Measurements from ENCODE around the gene CRIP2. TPM values are rescaled to one million over a fixed set of nuclear protein-coding genes. Genes with fewer than 3 reads are reported as not detected.

CRIP2 gene
- total and polyA plus RNA-seq, 2 donors (not counting 1 experiment from before 2014, with no cell fraction given), result 6.0 to 81.6 TPM

DNA sequence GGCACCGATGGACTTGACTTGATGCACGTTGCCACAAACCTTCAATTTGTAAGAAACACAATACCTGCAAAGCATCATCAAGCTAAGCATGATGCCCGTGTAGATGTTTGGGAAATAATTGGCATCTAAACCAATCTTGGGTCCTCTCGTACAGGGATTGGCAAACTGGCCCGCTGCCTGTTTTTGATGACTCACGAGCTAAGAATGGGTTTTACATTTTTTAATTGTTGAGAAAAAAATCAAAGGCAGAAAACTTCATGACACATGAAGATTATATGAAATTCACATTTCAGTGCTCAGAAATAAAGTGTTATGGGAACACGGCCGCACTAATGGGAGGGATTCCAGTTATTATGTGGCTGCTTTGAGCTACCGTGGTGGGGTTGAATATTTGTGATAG is 44.1 kb upstream of the CRIP2 start:
- Mint-ChIP-seq H3K9me3 (ENCODE audit: insufficient read depth) (peaks cover 2% of the 10 kb centered on the region), H3K27ac (no peak overlapping the region), H3K27me3 (no peaks in the 10 kb centered on the region), H3K4me1 (peaks cover 13% of the 10 kb centered on the region), H3K4me3 (no peak overlapping the region)
- Histone ChIP-seq H3K36me3 (replicated peaks in 1 of 2; ENCODE audit: control extremely low read depth in 1 of 2, control insufficient read depth in 1 of 2, extremely low read depth in 1 of 2, insufficient read depth in 2 of 2, low read length in 1 of 2) (peaks cover 0 to 16% of the 10 kb centered on the region in 2 experiments), H2AFZ (ENCODE audit: insufficient read depth, low read depth, low read length, poor library complexity, severe bottlenecking) (no peak overlapping the region), H3K4me3 (ENCODE audit: control extremely low read depth in 1 of 5, extremely low read depth in 1 of 5, insufficient read depth in 1 of 5, low read depth in 2 of 5, low read length in 4 of 5) (no peak overlapping the region), H3K9ac (ENCODE audit: low read length) (no peak overlapping the region), H3K9me3 (ENCODE audit: control extremely low read depth in 1 of 3, control insufficient read depth in 2 of 3, insufficient read depth in 1 of 3, low read length in 2 of 3) (peaks cover 0 to 16% (median 2%) of the 10 kb centered on the region in 3 donors), H3K27me3 (replicated peaks in 1 of 4; ENCODE audit: control extremely low read depth in 1 of 4, control insufficient read depth in 3 of 4, insufficient read depth in 4 of 4, low read length in 3 of 4) (no peaks in the 10 kb centered on the region), H3K27ac (ENCODE audit: low read length in 2 of 2) (no peak overlapping the region), H3K4me1 (ENCODE audit: control insufficient read depth in 2 of 2, insufficient read depth in 2 of 2, low read length in 2 of 2) (peaks cover 0 to under 1% of the 10 kb centered on the region in 2 donors), H4K20me1 (ENCODE audit: control insufficient read depth, insufficient read depth, low read length, poor library complexity, severe bottlenecking) (peaks cover 59% of the 10 kb centered on the region), H3K79me2 (ENCODE audit: control insufficient read depth, insufficient read depth, low read length) (peaks cover 59% of the 10 kb centered on the region), H3K4me2 (replicated peaks; ENCODE audit: low read depth, low read length, poor library complexity, severe bottlenecking) (no peak overlapping the region)
- ATAC-seq (ENCODE audit: low read depth) (no peak), DNase-seq (no peak)
- CTCF ChIA-PET, result no interaction called here
- no peak for TF ChIP-seq EZH2 (IDR thresholded peaks at IDR 0.05; ENCODE audit: borderline replicate concordance, insufficient read depth, low read depth, low read length, poor library complexity, severe bottlenecking)
- TF ChIP-seq, protein P1, sequence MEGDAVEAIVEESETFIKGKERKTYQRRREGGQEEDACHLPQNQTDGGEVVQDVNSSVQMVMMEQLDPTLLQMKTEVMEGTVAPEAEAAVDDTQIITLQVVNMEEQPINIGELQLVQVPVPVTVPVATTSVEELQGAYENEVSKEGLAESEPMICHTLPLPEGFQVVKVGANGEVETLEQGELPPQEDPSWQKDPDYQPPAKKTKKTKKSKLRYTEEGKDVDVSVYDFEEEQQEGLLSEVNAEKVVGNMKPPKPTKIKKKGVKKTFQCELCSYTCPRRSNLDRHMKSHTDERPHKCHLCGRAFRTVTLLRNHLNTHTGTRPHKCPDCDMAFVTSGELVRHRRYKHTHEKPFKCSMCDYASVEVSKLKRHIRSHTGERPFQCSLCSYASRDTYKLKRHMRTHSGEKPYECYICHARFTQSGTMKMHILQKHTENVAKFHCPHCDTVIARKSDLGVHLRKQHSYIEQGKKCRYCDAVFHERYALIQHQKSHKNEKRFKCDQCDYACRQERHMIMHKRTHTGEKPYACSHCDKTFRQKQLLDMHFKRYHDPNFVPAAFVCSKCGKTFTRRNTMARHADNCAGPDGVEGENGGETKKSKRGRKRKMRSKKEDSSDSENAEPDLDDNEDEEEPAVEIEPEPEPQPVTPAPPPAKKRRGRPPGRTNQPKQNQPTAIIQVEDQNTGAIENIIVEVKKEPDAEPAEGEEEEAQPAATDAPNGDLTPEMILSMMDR (IDR thresholded peaks at IDR 0.05), result no peak
- intact Hi-C loops (cut with micrococcal nuclease), result no loop called here
- 100% methylated on average over 1 of the region's 9 CpGs for WGBS (ENCODE audit: insufficient coverage)
- POLR2A ChIA-PET, result no interaction called here

DNA sequence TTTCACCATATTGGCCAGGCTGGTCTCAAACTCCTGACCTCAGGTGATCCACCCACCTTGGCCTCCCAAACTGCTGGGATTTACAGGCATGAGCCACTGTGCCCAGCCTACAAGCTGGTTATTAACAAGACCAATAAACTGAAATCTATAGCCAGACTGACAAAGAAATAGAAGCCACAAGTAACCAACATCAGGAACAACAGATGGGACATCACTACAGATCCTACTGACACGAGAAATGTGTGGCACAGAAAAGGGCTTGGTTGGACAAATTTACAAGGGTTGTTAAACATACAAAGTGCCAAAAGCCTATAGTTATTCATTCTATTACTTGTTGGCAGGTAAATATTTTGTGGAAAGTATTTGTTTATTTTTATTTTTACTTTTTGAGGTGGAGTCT is 43.4 kb upstream of the CRIP2 start:
- H3K27me3 Mint-ChIP-seq, result no peaks in the 10 kb centered on the region
- H4K20me1 ChIP-seq (ENCODE audit: control insufficient read depth, insufficient read depth, low read length, poor library complexity, severe bottlenecking), result peaks cover 59% of the 10 kb centered on the region
- no peak for ATAC-seq (ENCODE audit: low read depth)
- peaks cover 0 to 16% of the 10 kb centered on the region in 2 experiments for H3K36me3 ChIP-seq (replicated peaks in 1 of 2; ENCODE audit: control extremely low read depth in 1 of 2, control insufficient read depth in 1 of 2, extremely low read depth in 1 of 2, insufficient read depth in 2 of 2, low read length in 1 of 2)
- no peak overlapping the region for H3K27ac Mint-ChIP-seq
- no peak overlapping the region for H3K4me2 ChIP-seq (replicated peaks; ENCODE audit: low read depth, low read length, poor library complexity, severe bottlenecking)
- H3K4me3 ChIP-seq (ENCODE audit: control extremely low read depth in 1 of 5, extremely low read depth in 1 of 5, insufficient read depth in 1 of 5, low read depth in 2 of 5, low read length in 4 of 5), result no peak overlapping the region
- TF ChIP-seq, protein P1 (IDR thresholded peaks at IDR 0.05), result no peak
- TF ChIP-seq EZH2 (IDR thresholded peaks at IDR 0.05; ENCODE audit: borderline replicate concordance, insufficient read depth, low read depth, low read length, poor library complexity, severe bottlenecking), result no peak
- peaks cover 2% of the 10 kb centered on the region for H3K9me3 Mint-ChIP-seq (ENCODE audit: insufficient read depth)
- intact Hi-C loops (cut with micrococcal nuclease), result no loop called here
- no peak for DNase-seq
- POLR2A ChIA-PET, result no interaction called here
- no CpG with 5 or more reads among the region's 1 CpG for WGBS (ENCODE audit: insufficient coverage)
- H3K4me1 ChIP-seq (ENCODE audit: control insufficient read depth in 2 of 2, insufficient read depth in 2 of 2, low read length in 2 of 2), result peaks cover 0 to 7% of the 10 kb centered on the region in 2 donors
- H3K4me3 Mint-ChIP-seq, result no peak overlapping the region
- peaks cover 61% of the 10 kb centered on the region for H3K79me2 ChIP-seq (ENCODE audit: control insufficient read depth, insufficient read depth, low read length)
- no peak overlapping the region for H2AFZ ChIP-seq (ENCODE audit: insufficient read depth, low read depth, low read length, poor library complexity, severe bottlenecking)
- H3K27me3 ChIP-seq (replicated peaks in 1 of 4; ENCODE audit: control extremely low read depth in 1 of 4, control insufficient read depth in 3 of 4, insufficient read depth in 4 of 4, low read length in 3 of 4), result no peaks in the 10 kb centered on the region
- peaks cover 17% of the 10 kb centered on the region for H3K4me1 Mint-ChIP-seq
- no peak overlapping the region for H3K9ac ChIP-seq (ENCODE audit: low read length)
- peaks cover 0 to 16% (median 2%) of the 10 kb centered on the region in 3 donors for H3K9me3 ChIP-seq (ENCODE audit: control extremely low read depth in 1 of 3, control insufficient read depth in 2 of 3, insufficient read depth in 1 of 3, low read length in 2 of 3)
- no peak overlapping the region for H3K27ac ChIP-seq (ENCODE audit: low read length in 2 of 2)
- CTCF ChIA-PET, result no interaction called here

Measured in B cell (primary cell).